BLaER1 (cell line): ENCODE results near the gene NUP35.
"Not testable (repeated sequence)": the region's sequence is repeated elsewhere in the genome, so short reads cannot be mapped to it uniquely, and the experiment has no call there.

Source experiments
- H3K27ac ChIP-seq: shearing (Covaris generic); formaldehyde crosslinking; 2 replicates; pipeline ENCODE4 v1.8.1; 2022
- H3K27me3 ChIP-seq: shearing (Covaris generic); formaldehyde crosslinking; 2 replicates; pipeline ENCODE4 v1.8.1; 2022
- H3K36me3 ChIP-seq: shearing (Covaris generic); formaldehyde crosslinking; 2 replicates; pipeline ENCODE4 v1.8.1; 2022
- H3K4me1 ChIP-seq: shearing (Covaris generic); formaldehyde crosslinking; 2 replicates; pipeline ENCODE4 v1.8.1; 2022
- H3K4me2 ChIP-seq: shearing (Covaris generic); formaldehyde crosslinking; 2 replicates; pipeline ENCODE4 v1.8.1; 2022
- H3K4me3 ChIP-seq: shearing (Covaris generic); formaldehyde crosslinking; 2 replicates; pipeline ENCODE4 v1.8.1; 2022
- H3K9ac ChIP-seq: shearing (Covaris generic); formaldehyde crosslinking; 2 replicates; pipeline ENCODE4 v1.8.1; 2022
- H3K9me3 ChIP-seq: shearing (Covaris generic); formaldehyde crosslinking; 2 replicates; pipeline ENCODE4 v1.8.1; 2022
- H4K20me1 ChIP-seq: shearing (Covaris generic); formaldehyde crosslinking; 2 replicates; pipeline ENCODE4 v1.8.1; 2022
- Cebpa-rat ChIP-seq: shearing (Covaris generic); IDR thresholded peaks from 2 replicates; pipeline ENCODE4 v1.8.1; 2022

The NUP35 gene

DNA sequence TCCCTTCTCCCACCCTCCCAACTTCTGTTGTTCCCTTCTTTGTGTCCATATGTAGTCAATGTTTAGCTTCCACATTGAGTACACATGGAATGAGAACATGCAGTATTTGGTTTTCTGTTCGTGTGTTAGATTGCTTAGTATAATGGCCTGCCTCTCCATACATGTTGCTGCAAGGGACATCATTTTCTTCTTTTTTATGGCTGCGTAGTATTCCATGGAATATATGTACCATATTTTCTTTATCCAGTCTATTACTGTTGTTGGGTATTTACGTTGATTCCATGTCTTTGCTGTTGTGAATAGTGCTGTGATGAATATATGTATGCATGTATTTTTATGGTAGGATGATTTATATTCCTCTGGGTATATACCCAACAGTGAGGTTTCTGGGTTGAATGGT, 42.0 kb downstream of the NUP35 start:
- no peaks in the 10 kb centered on the region for H4K20me1 ChIP-seq
- H3K27ac ChIP-seq = no peak overlapping the region
- H3K36me3 ChIP-seq = peaks cover 65% of the 10 kb centered on the region
- H3K4me2 ChIP-seq = no peak overlapping the region
- H3K27me3 ChIP-seq = no peaks in the 10 kb centered on the region
- no peak overlapping the region for H3K9ac ChIP-seq
- H3K4me1 ChIP-seq = no peaks in the 10 kb centered on the region
- H3K9me3 ChIP-seq = peaks cover 4% of the 10 kb centered on the region
- no peak for TF ChIP-seq Cebpa-rat
- no peak overlapping the region for H3K4me3 ChIP-seq

DNA sequence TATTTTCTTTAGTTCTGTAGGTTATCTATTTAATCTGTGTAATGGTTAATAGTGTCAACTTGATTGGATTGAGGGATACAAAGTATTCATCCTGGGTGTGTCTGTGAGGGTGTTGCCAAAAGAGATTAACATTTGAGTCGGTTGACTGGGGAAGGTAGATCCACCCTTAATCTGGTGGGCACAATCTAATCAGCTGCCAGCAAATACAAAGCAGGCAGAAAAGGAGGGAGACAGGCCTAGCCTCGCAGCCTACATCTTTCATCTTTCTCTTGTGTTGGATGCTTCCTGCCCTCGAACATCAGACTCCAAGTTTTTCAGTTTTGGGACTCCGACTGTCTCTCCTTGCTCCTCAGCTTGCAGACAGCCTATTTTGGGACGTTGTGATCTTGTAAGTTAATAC, 42.7 kb downstream of the NUP35 start:
- not testable (repeated sequence) for H3K9ac ChIP-seq, H3K27ac ChIP-seq, H3K27me3 ChIP-seq, H3K4me3 ChIP-seq, H3K4me2 ChIP-seq, H4K20me1 ChIP-seq, H3K4me1 ChIP-seq, H3K9me3 ChIP-seq
- peaks cover 66% of the 10 kb centered on the region for H3K36me3 ChIP-seq

DNA sequence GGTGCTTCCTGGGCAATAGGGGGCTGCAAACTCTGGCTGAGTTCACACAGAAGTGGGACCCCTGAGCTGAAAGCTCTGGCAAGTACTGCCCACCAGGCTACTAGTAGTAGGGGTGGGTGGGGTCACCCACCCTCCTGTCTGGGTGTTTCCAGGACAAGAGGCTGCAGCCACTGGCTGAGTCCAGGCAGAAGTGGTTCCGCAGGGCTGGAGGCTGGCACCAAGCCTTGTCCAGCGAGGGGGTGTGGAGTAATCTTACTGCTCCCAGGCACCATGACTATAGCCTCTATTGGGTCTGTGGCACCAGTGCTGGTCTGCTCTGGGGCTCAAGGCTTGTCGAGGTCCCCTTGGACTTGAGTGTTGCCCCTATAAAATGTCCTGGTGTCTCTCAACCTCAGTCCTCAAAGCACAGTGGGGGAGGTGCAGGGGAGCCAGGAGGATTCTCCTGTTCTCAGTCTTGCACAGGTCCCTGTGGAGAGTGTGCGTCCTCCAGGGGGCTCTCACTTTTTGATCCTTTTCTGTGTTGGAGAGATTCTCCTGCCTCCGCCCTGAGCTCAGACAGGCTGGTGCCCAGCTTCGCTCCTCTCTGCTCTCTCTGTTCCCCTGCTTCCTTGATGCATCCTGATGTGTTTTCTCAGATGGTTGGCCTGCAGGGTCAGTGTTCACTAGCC, 48.1 kb downstream of the NUP35 start:
- Histone ChIP-seq H3K36me3 (peaks cover 43% of the 10 kb centered on the region), H3K4me3 (no peak overlapping the region), H4K20me1 (no peaks in the 10 kb centered on the region), H3K4me1 (no peaks in the 10 kb centered on the region), H3K27ac (no peak overlapping the region), H3K4me2 (no peak overlapping the region), H3K27me3 (no peaks in the 10 kb centered on the region), H3K9ac (no peak overlapping the region), H3K9me3 (peaks cover 27% of the 10 kb centered on the region)
- no peak for TF ChIP-seq Cebpa-rat

DNA sequence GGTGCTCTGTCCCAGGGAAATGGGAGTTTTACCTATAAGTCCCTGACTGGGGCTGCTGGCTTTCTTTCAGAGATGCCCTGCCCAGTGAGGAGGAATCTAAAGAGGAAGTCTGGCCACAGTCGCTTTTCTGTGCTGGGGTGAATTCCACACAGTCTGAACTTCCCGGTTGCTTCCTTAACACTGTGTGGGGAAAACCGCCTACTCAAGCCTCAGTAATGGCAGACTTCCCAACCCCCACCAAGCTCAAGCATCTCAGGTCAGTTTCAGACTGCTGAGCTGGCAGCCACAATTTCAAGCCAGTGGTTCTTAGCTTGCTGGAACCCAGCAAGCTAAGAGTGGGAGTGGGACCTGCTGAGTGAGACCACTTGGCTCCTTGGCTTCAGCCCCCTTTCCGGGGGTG, 54.9 kb downstream of the NUP35 start:
- no peak overlapping the region for H3K9ac ChIP-seq
- no peak overlapping the region for H3K27ac ChIP-seq
- TF ChIP-seq Cebpa-rat = no peak
- H3K36me3 ChIP-seq = peaks cover 46% of the 10 kb centered on the region
- H3K27me3 ChIP-seq = no peaks in the 10 kb centered on the region
- peaks cover 44% of the 10 kb centered on the region for H3K9me3 ChIP-seq
- H3K4me1 ChIP-seq = no peaks in the 10 kb centered on the region
- no peaks in the 10 kb centered on the region for H4K20me1 ChIP-seq
- no peak overlapping the region for H3K4me3 ChIP-seq
- no peak overlapping the region for H3K4me2 ChIP-seq

DNA sequence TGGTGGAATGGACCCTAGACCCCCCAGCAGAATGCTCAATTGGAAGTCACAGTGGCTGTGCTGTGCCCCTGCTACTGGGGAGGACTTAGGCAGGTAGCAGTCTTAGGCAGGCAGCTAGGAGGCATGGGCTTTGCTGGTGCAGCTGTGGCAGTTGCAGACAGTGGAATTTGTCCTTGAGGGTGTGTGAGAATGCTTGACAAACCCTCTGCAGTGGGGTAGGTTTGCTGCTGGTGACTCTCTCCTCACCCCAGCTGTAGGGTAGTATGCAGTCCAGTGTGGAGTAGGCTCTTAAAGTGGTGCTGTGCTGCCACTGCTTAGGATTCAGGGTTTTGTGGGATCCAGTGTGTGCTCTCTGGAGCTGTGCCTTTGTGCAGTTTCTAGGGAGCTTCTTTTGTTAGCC, 61.3 kb downstream of the NUP35 start:
- H3K9ac ChIP-seq = no peak overlapping the region

DNA sequence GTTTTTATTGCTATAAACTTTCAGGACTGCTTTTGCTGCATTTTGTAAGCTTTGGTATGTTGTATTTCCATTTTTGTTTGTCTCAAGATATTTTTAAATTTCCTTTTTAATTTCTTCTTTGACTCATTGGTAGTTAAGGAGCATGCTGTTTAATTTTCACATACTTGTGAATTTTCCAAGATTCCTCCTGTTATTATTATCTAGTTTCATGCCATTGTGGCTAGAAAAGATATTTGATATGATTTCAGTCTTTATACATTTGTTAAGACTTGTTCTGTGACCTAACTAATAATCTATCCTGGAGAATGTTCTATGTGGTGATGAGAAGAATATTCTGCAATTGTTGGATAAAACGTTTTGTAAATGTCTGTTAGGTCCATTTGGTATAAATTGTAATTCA, 62.1 kb downstream of the NUP35 start:
- no peak overlapping the region for H3K4me2 ChIP-seq
- H3K9ac ChIP-seq = no peak overlapping the region
- H3K27me3 ChIP-seq = no peaks in the 10 kb centered on the region
- H3K9me3 ChIP-seq = peaks cover 19% of the 10 kb centered on the region
- H4K20me1 ChIP-seq = 0 out of 2 replicates have a peak, but pooled peaks cover 8% of the 10 kb centered on the region
- H3K27ac ChIP-seq = no peak overlapping the region
- H3K4me1 ChIP-seq = no peaks in the 10 kb centered on the region
- H3K36me3 ChIP-seq = peaks cover 80% of the 10 kb centered on the region
- no peak for TF ChIP-seq Cebpa-rat
- H3K4me3 ChIP-seq = no peak overlapping the region

More for the DNA sequence above, 61.3 kb downstream of the NUP35 start:
- Histone ChIP-seq H3K36me3 (peaks cover 74% of the 10 kb centered on the region), H4K20me1 (0 out of 2 replicates have a peak, but pooled peaks cover 8% of the 10 kb centered on the region), H3K4me2 (no peak overlapping the region), H3K4me1 (no peaks in the 10 kb centered on the region), H3K27me3 (no peaks in the 10 kb centered on the region), H3K27ac (no peak overlapping the region), H3K9me3 (peaks cover 19% of the 10 kb centered on the region), H3K4me3 (no peak overlapping the region)
- no peak for TF ChIP-seq Cebpa-rat

DNA sequence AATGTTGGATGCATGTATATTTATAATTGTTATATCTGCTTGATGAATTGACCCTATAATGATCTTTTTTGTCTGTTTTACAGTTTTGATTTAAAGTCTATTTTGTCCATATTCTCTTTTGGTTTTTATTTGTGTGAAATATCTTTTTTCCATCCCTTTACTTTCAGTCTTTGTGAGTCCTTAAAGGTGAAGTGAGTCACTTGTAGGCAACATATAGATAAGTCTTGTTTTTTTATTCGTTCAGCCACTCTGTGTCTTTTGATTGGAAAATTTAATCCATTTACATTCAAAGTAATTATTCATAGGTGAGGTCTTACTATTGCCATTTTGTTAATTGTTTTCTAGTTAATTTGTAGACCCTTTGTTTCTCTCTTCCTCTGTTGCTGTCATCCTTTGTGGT, 62.5 kb downstream of the NUP35 start:
- H4K20me1 ChIP-seq = 0 out of 2 replicates have a peak, but pooled peaks cover 8% of the 10 kb centered on the region
- no peak overlapping the region for H3K9ac ChIP-seq
- no peak overlapping the region for H3K4me2 ChIP-seq
- H3K27me3 ChIP-seq = no peaks in the 10 kb centered on the region
- peaks cover 76% of the 10 kb centered on the region for H3K36me3 ChIP-seq
- no peaks in the 10 kb centered on the region for H3K4me1 ChIP-seq
- no peak overlapping the region for H3K27ac ChIP-seq
- TF ChIP-seq Cebpa-rat = no peak
- H3K4me3 ChIP-seq = no peak overlapping the region
- H3K9me3 ChIP-seq = peaks cover 19% of the 10 kb centered on the region

- Histone ChIP-seq H3K9ac (no peak overlapping the region), H3K9me3 (no peaks in the 10 kb centered on the region), H3K4me2 (no peak overlapping the region), H3K27ac (no peak overlapping the region), H3K4me1 (no peaks in the 10 kb centered on the region), H3K27me3 (no peaks in the 10 kb centered on the region), H3K4me3 (no peak overlapping the region), H3K36me3 (peaks cover 46% of the 10 kb centered on the region), H4K20me1 (no peaks in the 10 kb centered on the region)
- no peak for TF ChIP-seq Cebpa-rat
Measured at GRCh38 chr2:183192343-183192742, 68.1 kb downstream of the NUP35 start.

GRCh38 chr2:183193904-183194303, 69.7 kb downstream of the NUP35 start:
- no peaks in the 10 kb centered on the region for H3K27me3 ChIP-seq
- H3K36me3 ChIP-seq = peaks cover 35% of the 10 kb centered on the region
- H3K4me3 ChIP-seq = no peak overlapping the region
- H4K20me1 ChIP-seq = no peaks in the 10 kb centered on the region
- H3K27ac ChIP-seq = no peak overlapping the region
- TF ChIP-seq Cebpa-rat = no peak
- no peak overlapping the region for H3K9ac ChIP-seq
- no peak overlapping the region for H3K4me2 ChIP-seq
- H3K4me1 ChIP-seq = no peaks in the 10 kb centered on the region
- H3K9me3 ChIP-seq = no peaks in the 10 kb centered on the region

DNA sequence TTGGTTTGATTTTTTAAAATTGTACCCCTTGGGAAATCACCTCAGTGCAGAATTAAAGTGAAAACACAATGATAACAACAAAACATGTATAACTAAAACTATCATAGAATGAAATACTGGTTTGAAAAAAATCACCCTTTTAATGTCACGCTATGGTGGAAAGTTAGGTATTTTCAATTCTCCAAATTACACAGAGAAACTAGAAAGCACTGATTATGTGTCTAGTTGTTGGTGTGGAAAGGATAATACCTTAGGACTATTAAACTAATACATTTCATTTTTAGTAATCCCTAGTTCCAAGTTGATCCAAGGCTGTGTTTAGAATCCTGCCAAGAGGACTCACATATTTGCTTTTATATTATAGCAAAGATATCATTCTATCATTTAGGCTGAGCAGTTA, 71.2 kb downstream of the NUP35 start:
- H3K4me1 ChIP-seq = no peaks in the 10 kb centered on the region
- no peak overlapping the region for H3K9ac ChIP-seq
- H3K9me3 ChIP-seq = no peaks in the 10 kb centered on the region
- H4K20me1 ChIP-seq = no peaks in the 10 kb centered on the region
- no peak overlapping the region for H3K27ac ChIP-seq
- no peak overlapping the region for H3K4me3 ChIP-seq
- peaks cover 24% of the 10 kb centered on the region for H3K36me3 ChIP-seq
- no peak overlapping the region for H3K4me2 ChIP-seq
- H3K27me3 ChIP-seq = no peaks in the 10 kb centered on the region
- TF ChIP-seq Cebpa-rat = no peak

GRCh38 chr2:183195998-183196409, 71.8 kb downstream of the NUP35 start:
- TF ChIP-seq Cebpa-rat = no peak
- H3K36me3 ChIP-seq = peaks cover 19% of the 10 kb centered on the region

More at GRCh38 chr2:183195998-183196409, 71.8 kb downstream of the NUP35 start:
- no peak overlapping the region for H3K27ac ChIP-seq
- H4K20me1 ChIP-seq = no peaks in the 10 kb centered on the region
- no peak overlapping the region for H3K9ac ChIP-seq
- H3K4me3 ChIP-seq = no peak overlapping the region
- H3K27me3 ChIP-seq = no peaks in the 10 kb centered on the region
- no peaks in the 10 kb centered on the region for H3K4me1 ChIP-seq
- no peak overlapping the region for H3K4me2 ChIP-seq
- no peaks in the 10 kb centered on the region for H3K9me3 ChIP-seq
